Ovary (tissue), 9 donors: ENCODE data around the gene RBM45. TPM values are rescaled to one million over a fixed set of nuclear protein-coding genes. Genes with fewer than 3 reads are reported as not detected.

ENCODE experiments used
- DNase-seq, 5 donors: peaks; one replicate each; pipeline ENCODE4 v3.0.0-alpha.2; 2019 to 2020
- H3K27ac ChIP-seq, 2 donors: fragments of 200-600 bp; one replicate each; pipeline versions ENCODE4 v1.5.1 to v1.8.0; 2019 to 2022
- H3K27me3 ChIP-seq: fragments of 200-600 bp; one replicate; pipeline ENCODE4 v1.8.0; 2022
- H3K36me3 ChIP-seq: fragments of 200-600 bp; sonication (generic); one replicate; pipeline ENCODE4 v1.5.1; 2019
- H3K4me1 ChIP-seq: one replicate; pipeline ENCODE4 v1.8.1; 2013; ENCODE audit warnings: mild to moderate bottlenecking, moderate library complexity; ENCODE audit not compliant: insufficient read depth
- H3K4me3 ChIP-seq: fragments of 200-600 bp; sonication (generic); one replicate; pipeline ENCODE4 v1.5.1; 2017
- H3K9me3 ChIP-seq, 2 donors: fragments of 200-600 bp in 1 of 2; sonication (generic) in 1 of 2; one replicate each; pipeline versions ENCODE4 v1.5.1 to v1.8.1; 2013 to 2019; ENCODE audit warnings: mild to moderate bottlenecking in 1 of 2, moderate library complexity in 1 of 2
- EP300 ChIP-seq: sonication (generic); formaldehyde crosslinking; IDR thresholded peaks from one replicate; pipeline ENCODE4 v1.6.1; 2017; ENCODE audit warnings: antibody characterized with exemption
- POLR2A ChIP-seq: fragments of 450-650 bp; IDR thresholded peaks from one replicate; pipeline ENCODE4 v1.6.1; 2017; ENCODE audit warnings: antibody characterized with exemption, mild to moderate bottlenecking, moderate library complexity
- WGBS, 3 donors: extraction: QIAGEN DNeasy Blood & Tissue Kit in 1 of 3; methylation state at CpG; one replicate each; pipeline versions ENCODE4 v1.1.5 to v1.1.7; 2013 to 2017; 5-methylcytosine and 5-hydroxymethylcytosine counted together
- intact Hi-C, 4 donors: fragments of 100-400 bp; cut with DNase I; formaldehyde crosslinking; loops; one replicate each; pipeline versions ENCODE4 v1.11.0 to v1.15.1; 2022 to 2023
- polyA plus RNA-seq, 2 donors: library from polyadenylated mRNA; stranded (reverse); fragments of 200-250 nt in 1 of 2; fragments of 350-450 nt in 1 of 2; fragmentation: Illumina TruSeq in 1 of 2; extraction: RNeasy Lipid Tissue Mini Kit (QIAGEN cat#74804) in 1 of 2; gene quantifications; one replicate each; pipeline ENCODE4 v1.2.3, GENCODE V29; 2013 to 2014
- total RNA-seq, 7 donors: library from RNA; depleted of rRNA in 2 of 7; stranded (reverse); fragments of >200 nt in 2 of 7; fragmentation: NEBNext Ultra II Directional in 3 of 7; extraction: Animal tissue kit (Norgen Biotek cat#: 25700) in 3 of 7; gene quantifications; one replicate each; pipeline versions ENCODE4 v1.1.0 to v1.2.4, GENCODE V29; 2016 to 2023
- TF ChIP-seq, protein P1 (sequence below), 3 donors: fragments of 450-650 bp in 2 of 3; fragments of 200-600 bp in 1 of 3; IDR thresholded peaks; one replicate each; pipeline versions ENCODE4 v1.5.1 to v1.8.0; 2016 to 2022; ENCODE audit warnings: antibody characterized with exemption in 3 of 3, mild to moderate bottlenecking in 1 of 3
- donor health status: DM: no; HTN: no; CAD: no; lungs with moderate emphysema.
- donor health status: DM: no; HTN: no; CAD: no.
- donor health status: Bipolar disorder and iron deficiency.
- donor health status: DM: yes; HTN: yes; CAD: no.
- donor health status: DM: no; HTN: no; CAD: no.
- donor health status: DM: yes; HTN: yes; CAD: no.

RBM45 gene
- total and polyA plus RNA-seq, 9 donors: 5.6 to 15.0 (median 8.3) TPM

DNA sequence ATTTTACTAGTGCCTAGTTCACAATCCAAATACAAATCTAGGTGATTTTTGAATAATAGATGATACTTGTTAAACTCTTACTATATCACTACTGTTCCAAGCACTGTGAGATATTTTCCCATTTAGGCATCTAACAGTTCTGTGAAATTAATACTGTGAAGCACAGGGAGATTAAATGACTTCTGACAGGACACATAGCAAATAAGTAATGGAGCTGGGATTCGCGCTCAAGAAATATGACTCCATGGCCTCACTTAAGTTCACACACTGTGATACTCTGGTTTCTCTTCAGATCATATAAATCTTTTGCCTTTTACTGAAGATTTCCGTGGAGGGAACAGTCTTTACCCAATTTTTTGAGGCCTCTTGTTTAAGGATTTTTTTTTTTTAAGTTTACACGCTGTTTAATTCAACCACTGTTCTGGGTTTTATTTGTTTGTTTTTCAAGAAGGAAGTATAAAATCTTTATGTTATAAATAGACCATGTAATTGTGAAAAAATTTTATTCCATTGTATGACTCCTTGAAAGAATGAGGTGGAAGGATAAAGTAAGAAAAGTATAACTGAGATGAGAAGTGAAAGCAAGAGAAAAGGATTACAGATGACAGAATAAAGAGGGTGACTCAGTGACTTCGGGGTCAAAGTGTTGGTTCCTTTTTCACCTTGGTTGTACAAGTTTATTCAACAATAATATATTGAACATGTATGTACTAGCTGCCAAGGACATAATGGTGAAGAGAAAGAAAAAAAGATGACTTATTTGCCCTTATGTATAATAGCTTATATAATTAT, 30.2 kb downstream of the RBM45 start:
- no peaks in the 10 kb centered on the region for H3K9me3 ChIP-seq
- no peak for DNase-seq
- 54 to 61% (median 60%) methylated on average over 5 of the region's 5 CpGs for WGBS, 3 donors
- TF ChIP-seq POLR2A (no peak), EP300 (no peak)
- TF ChIP-seq, protein P1, sequence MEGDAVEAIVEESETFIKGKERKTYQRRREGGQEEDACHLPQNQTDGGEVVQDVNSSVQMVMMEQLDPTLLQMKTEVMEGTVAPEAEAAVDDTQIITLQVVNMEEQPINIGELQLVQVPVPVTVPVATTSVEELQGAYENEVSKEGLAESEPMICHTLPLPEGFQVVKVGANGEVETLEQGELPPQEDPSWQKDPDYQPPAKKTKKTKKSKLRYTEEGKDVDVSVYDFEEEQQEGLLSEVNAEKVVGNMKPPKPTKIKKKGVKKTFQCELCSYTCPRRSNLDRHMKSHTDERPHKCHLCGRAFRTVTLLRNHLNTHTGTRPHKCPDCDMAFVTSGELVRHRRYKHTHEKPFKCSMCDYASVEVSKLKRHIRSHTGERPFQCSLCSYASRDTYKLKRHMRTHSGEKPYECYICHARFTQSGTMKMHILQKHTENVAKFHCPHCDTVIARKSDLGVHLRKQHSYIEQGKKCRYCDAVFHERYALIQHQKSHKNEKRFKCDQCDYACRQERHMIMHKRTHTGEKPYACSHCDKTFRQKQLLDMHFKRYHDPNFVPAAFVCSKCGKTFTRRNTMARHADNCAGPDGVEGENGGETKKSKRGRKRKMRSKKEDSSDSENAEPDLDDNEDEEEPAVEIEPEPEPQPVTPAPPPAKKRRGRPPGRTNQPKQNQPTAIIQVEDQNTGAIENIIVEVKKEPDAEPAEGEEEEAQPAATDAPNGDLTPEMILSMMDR (IDR thresholded peaks at IDR 0.05): no peak
- intact Hi-C loops: no loop called here
- no peak overlapping the region for H3K4me3 ChIP-seq
- H3K27ac ChIP-seq: no peak overlapping the region
- no peaks in the 10 kb centered on the region for H3K4me1 ChIP-seq
- H3K27me3 ChIP-seq: no peaks in the 10 kb centered on the region
- no peaks in the 10 kb centered on the region for H3K36me3 ChIP-seq

DNA sequence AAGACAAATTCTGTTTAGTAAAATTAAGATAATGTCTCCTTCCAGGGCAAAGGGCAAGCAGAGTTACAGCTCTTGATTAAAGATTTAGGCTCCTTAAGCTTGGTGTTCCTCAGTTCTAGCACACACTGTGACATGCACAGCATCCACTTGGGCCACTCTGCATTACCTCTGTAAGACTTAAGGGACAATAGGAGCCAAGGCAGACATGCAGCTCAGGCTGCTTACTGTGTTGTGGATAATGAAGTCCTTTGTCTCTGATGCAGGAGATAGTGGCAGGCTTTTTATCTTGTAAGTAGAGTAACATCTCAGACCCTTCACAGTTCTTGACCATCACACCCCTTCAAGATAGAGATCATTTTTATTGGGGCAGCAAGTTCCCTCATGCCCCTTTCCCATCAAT, 31.2 kb downstream of the RBM45 start:
- Histone ChIP-seq H3K36me3 (no peaks in the 10 kb centered on the region), H3K4me1 (no peaks in the 10 kb centered on the region), H3K4me3 (no peak overlapping the region), H3K27ac (no peak overlapping the region), H3K9me3 (no peaks in the 10 kb centered on the region), H3K27me3 (no peaks in the 10 kb centered on the region)
- no peak for DNase-seq
- TF ChIP-seq POLR2A (no peak), EP300 (no peak)
- TF ChIP-seq, protein P1 (IDR thresholded peaks at IDR 0.05): no peak
- intact Hi-C loops: no loop called here

DNA sequence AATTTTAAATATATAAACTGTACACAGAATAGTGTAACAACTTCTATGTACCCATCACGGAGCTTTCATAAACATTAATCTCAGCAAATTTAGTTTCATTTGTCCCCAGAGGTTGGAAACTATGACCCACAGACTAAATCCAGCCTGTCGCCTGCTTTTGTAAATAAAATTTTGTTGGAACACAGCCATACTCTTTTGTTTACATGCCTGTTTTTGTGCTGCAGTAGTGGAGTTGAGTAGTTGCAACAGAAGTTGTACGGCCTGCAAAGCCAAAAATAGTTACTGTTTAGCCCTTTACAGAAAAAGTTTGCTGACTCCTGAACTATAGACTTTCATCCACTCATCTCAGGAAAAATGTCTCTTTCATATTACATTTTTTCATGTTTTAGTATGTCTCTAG, 39.8 kb downstream of the RBM45 start:
- no peak for DNase-seq
- no peak overlapping the region for H3K27ac ChIP-seq

DNA sequence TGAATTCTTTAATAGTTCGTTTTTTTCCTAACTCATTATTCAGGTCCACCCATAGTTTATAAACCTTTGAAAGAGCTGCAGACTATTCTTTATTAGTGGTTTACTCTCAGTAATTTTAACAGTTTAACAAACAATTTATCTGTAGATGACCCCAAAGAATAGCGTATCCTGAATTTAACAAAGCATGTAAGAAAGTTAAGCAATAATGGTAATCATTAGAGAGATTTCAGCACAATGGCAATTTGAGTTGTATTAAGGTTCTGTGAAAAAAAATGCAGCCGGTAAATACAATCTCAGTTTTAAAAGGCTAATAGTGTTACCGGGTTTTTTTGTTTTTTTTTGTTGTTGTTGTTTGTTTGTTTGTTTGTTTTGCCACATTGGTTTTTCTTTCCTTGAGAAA, 40.3 kb downstream of the RBM45 start:
- H3K4me1 ChIP-seq: no peaks in the 10 kb centered on the region
- WGBS, 3 donors: 64 to 74% (median 71%) methylated on average over 4 of the region's 4 CpGs
- intact Hi-C loops: no loop called here

More for the DNA sequence above, 39.8 kb downstream of the RBM45 start:
- WGBS, 3 donors: 20 to 33% (median 27%) methylated on average over 3 of the region's 3 CpGs
- H3K27me3 ChIP-seq: no peaks in the 10 kb centered on the region
- H3K36me3 ChIP-seq: no peaks in the 10 kb centered on the region
- H3K9me3 ChIP-seq: no peaks in the 10 kb centered on the region
- intact Hi-C loops: no loop called here
- H3K4me1 ChIP-seq: no peaks in the 10 kb centered on the region
- no peak overlapping the region for H3K4me3 ChIP-seq
- TF ChIP-seq POLR2A: no peak
- TF ChIP-seq, protein P1 (IDR thresholded peaks at IDR 0.05): no peak
- no peak for TF ChIP-seq EP300

More for the DNA sequence above, 40.3 kb downstream of the RBM45 start:
- no peak for DNase-seq
- Histone ChIP-seq H3K4me3 (no peak overlapping the region), H3K36me3 (no peaks in the 10 kb centered on the region), H3K27ac (no peak overlapping the region), H3K27me3 (no peaks in the 10 kb centered on the region), H3K9me3 (no peaks in the 10 kb centered on the region)
- TF ChIP-seq EP300 (no peak), POLR2A (no peak)
- TF ChIP-seq, protein P1 (IDR thresholded peaks at IDR 0.05): no peak
